Smooth muscle cell (in vitro differentiated cells): Measurements from ENCODE around the gene LOXL3. TPM values are rescaled to one million over a fixed set of nuclear protein-coding genes. Genes with fewer than 3 reads are reported as not detected.

Experiments used
- DNase-seq: peaks from one replicate; lab custom pipeline; 2025; ENCODE audit not compliant: unreplicated experiment; lab: John Stamatoyannopoulos, UW
- H2AFZ ChIP-seq: fragments of 200-600 bp; sonication (generic); 2 replicates; pipeline ENCODE4 v1.6.0; 2016; ENCODE audit warnings: antibody characterized with exemption, low read depth, mild to moderate bottlenecking
- H3F3A ChIP-seq: fragments of 200-600 bp; sonication (generic); 2 replicates; pipeline ENCODE4 v1.6.0; 2017; ENCODE audit warnings: antibody characterized with exemption, low read depth
- H3K27ac ChIP-seq: fragments of 200-600 bp; sonication (generic); 2 replicates; pipeline ENCODE4 v1.5.1; 2016; ENCODE audit warnings: low read depth, mild to moderate bottlenecking
- H3K27me3 ChIP-seq: fragments of 200-600 bp; sonication (generic); 2 replicates; pipeline ENCODE4 v1.6.1; 2016; ENCODE audit warnings: low read depth, mild to moderate bottlenecking
- H3K36me3 ChIP-seq: fragments of 200-600 bp; sonication (generic); 2 replicates; pipeline ENCODE4 v1.5.1; 2016; ENCODE audit warnings: low read depth
- H3K4me1 ChIP-seq: fragments of 200-600 bp; sonication (generic); 2 replicates; pipeline ENCODE4 v1.5.1; 2016; ENCODE audit warnings: low read depth
- H3K4me2 ChIP-seq: fragments of 200-600 bp; sonication (generic); 2 replicates; pipeline ENCODE4 v1.6.0; 2016; ENCODE audit warnings: mild to moderate bottlenecking
- H3K4me3 ChIP-seq: fragments of 200-600 bp; sonication (generic); 2 replicates; pipeline ENCODE4 v1.5.1; 2016; ENCODE audit warnings: mild to moderate bottlenecking
- H3K79me2 ChIP-seq: fragments of 200-600 bp; sonication (generic); 2 replicates; pipeline ENCODE4 v1.6.0; 2016; ENCODE audit warnings: low read depth, mild to moderate bottlenecking
- H3K9ac ChIP-seq: fragments of 200-600 bp; sonication (generic); 2 replicates; pipeline ENCODE4 v1.6.0; 2016; ENCODE audit warnings: low read depth
- H3K9me3 ChIP-seq: fragments of 200-600 bp; sonication (generic); replicated peaks from 2 replicates; pipeline ENCODE4 v1.5.1; 2016; ENCODE audit warnings: low read depth
- H4K20me1 ChIP-seq: fragments of 200-600 bp; sonication (generic); 2 replicates; pipeline ENCODE4 v1.6.0; 2016; ENCODE audit warnings: low read depth
- CTCF ChIP-seq: fragments of 200-600 bp; sonication (generic); IDR thresholded peaks from 2 replicates; pipeline ENCODE4 v1.5.1; 2017; ENCODE audit warnings: borderline replicate concordance, mild to moderate bottlenecking, antibody characterized with exemption; ENCODE audit not compliant: insufficient read depth, poor library complexity, severe bottlenecking
- WGBS: methylation state at CpG from one replicate; pipeline ENCODE4 v1.1.7; 2016; ENCODE audit warnings: low lambda C conversion rate; 5-methylcytosine and 5-hydroxymethylcytosine counted together
- polyA plus RNA-seq: library from polyadenylated mRNA; unstranded; fragments of >200 nt; fragmentation: Nextera tagmentation; extraction: Ambion mirVana; gene quantifications from 2 replicates; pipeline ENCODE4 v1.2.1, GENCODE V29; 2016
- total RNA-seq: library from RNA; depleted of rRNA; stranded (reverse); fragments of >200 nt; gene quantifications from 2 replicates; pipeline ENCODE4 v1.2.3, GENCODE V29; 2014

Gene LOXL3
- total and polyA plus RNA-seq, 2 experiments from 2014 or later = 123 to 190 TPM

GRCh38 chr2:74498500-74499266, 55.1 kb downstream of the LOXL3 start:
- WGBS = 2% methylated on average over 41 of the region's 41 CpGs
- Histone ChIP-seq H3K9me3 (no peaks in the 10 kb centered on the region), H3K4me1 (peaks cover 27% of the 10 kb centered on the region), H2AFZ (no peak overlapping the region), H3K4me2 (peak overlapping the region; percentile 88), H3K79me2 (no peaks in the 10 kb centered on the region), H3F3A (peaks cover 5% of the 10 kb centered on the region), H3K27ac (no peak overlapping the region), H4K20me1 (no peaks in the 10 kb centered on the region), H3K4me3 (peak overlapping the region; percentile 46), H3K27me3 (peaks cover 49% of the 10 kb centered on the region), H3K36me3 (no peaks in the 10 kb centered on the region), H3K9ac (no peak overlapping the region)
- no peak for DNase-seq
- no peak for TF ChIP-seq CTCF

GRCh38 chr2:74497777-74498499, 55.8 kb downstream of the LOXL3 start:
- Histone ChIP-seq H3K27me3 (peaks cover 49% of the 10 kb centered on the region), H3K9ac (no peak overlapping the region), H3K4me3 (peak overlapping the region; percentile 46), H3K9me3 (no peaks in the 10 kb centered on the region), H3K79me2 (no peaks in the 10 kb centered on the region), H3F3A (peaks cover 5% of the 10 kb centered on the region), H4K20me1 (no peaks in the 10 kb centered on the region), H3K36me3 (no peaks in the 10 kb centered on the region), H2AFZ (no peak overlapping the region), H3K27ac (no peak overlapping the region), H3K4me1 (peaks cover 27% of the 10 kb centered on the region), H3K4me2 (peak overlapping the region; percentile 88)
- 2% methylated on average over 61 of the region's 61 CpGs for WGBS
- no peak for TF ChIP-seq CTCF
- no peak for DNase-seq

- H3K4me1 ChIP-seq = peaks cover 25% of the 10 kb centered on the region
- H3K79me2 ChIP-seq = no peaks in the 10 kb centered on the region
- TF ChIP-seq CTCF = no peak
- WGBS = 66% methylated on average over 19 of the region's 19 CpGs
- H2AFZ ChIP-seq = no peak overlapping the region
- H4K20me1 ChIP-seq = no peaks in the 10 kb centered on the region
- no peak overlapping the region for H3K27ac ChIP-seq
- H3F3A ChIP-seq = peaks cover 5% of the 10 kb centered on the region
- no peaks in the 10 kb centered on the region for H3K36me3 ChIP-seq
- peaks cover 49% of the 10 kb centered on the region for H3K27me3 ChIP-seq
- DNase-seq = no peak
- no peaks in the 10 kb centered on the region for H3K9me3 ChIP-seq
- peak overlapping the region; percentile 88 for H3K4me2 ChIP-seq
- H3K4me3 ChIP-seq = peak overlapping the region; percentile 46
- H3K9ac ChIP-seq = no peak overlapping the region
These were observed 56.6 kb downstream of the LOXL3 start for GRCh38 chr2:74496997-74497776.
